AG04449 (cell line): ENCODE data around the gene TAF3.

Experiments used
- CTCF ChIA-PET: fragments of 350-600 bp; formaldehyde crosslinking; extraction: SDS; loops from one replicate; lab custom pipeline; 2021; ENCODE audit warnings: antibody characterized with exemption; lab: Yijun Ruan, JAX
- POLR2A ChIA-PET: fragments of 400-600, 350-600 bp; formaldehyde crosslinking; extraction: SDS; loops from one replicate; lab custom pipeline; 2020; ENCODE audit warnings: antibody characterized with exemption, inconsistent platforms; lab: Yijun Ruan, JAX
- DNase-seq: peaks from one replicate; pipeline ENCODE4 v3.0.0-alpha.2; 2010; ENCODE audit warnings: low read depth, low spot score
- H3K4me3 ChIP-seq: 2 replicates; pipeline ENCODE4 v1.5.1; 2011; ENCODE audit warnings: low read depth, mild to moderate bottlenecking, control low read depth, low read length
- TF ChIP-seq, protein P1 (sequence below): IDR thresholded peaks from one replicate; pipeline ENCODE4 v1.5.1; 2011; ENCODE audit warnings: mild to moderate bottlenecking, moderate library complexity, low read length, control low read depth, inconsistent platforms; ENCODE audit not compliant: insufficient read depth; ENCODE audit errors: missing control alignments

The TAF3 gene

DNA sequence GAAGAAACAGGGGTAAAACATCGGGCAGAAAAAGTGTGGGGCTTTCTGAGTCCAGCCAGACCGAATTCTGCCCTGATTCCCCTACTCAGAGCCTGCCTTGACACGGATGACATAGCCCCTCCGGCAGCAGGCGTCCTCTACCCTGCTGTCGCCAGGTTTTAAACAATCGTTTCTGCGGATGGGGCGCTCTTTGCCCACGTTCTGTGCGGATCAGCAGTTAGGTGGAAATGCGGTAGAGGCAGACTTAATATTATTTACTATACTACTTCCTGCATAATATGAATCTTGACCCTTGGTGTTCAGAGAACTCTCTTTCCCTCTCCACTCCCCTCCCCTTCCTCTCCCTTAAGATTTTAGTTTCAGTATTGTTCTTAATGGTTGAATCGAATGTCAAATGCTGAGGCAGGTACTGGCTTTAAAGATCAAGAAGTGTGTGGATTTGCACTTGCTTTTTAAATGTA lies 238.6 kb downstream of the TAF3 start:
- no peak for DNase-seq
- TF ChIP-seq, protein P1, sequence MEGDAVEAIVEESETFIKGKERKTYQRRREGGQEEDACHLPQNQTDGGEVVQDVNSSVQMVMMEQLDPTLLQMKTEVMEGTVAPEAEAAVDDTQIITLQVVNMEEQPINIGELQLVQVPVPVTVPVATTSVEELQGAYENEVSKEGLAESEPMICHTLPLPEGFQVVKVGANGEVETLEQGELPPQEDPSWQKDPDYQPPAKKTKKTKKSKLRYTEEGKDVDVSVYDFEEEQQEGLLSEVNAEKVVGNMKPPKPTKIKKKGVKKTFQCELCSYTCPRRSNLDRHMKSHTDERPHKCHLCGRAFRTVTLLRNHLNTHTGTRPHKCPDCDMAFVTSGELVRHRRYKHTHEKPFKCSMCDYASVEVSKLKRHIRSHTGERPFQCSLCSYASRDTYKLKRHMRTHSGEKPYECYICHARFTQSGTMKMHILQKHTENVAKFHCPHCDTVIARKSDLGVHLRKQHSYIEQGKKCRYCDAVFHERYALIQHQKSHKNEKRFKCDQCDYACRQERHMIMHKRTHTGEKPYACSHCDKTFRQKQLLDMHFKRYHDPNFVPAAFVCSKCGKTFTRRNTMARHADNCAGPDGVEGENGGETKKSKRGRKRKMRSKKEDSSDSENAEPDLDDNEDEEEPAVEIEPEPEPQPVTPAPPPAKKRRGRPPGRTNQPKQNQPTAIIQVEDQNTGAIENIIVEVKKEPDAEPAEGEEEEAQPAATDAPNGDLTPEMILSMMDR: no peak
- ChIA-PET CTCF (no interaction called here), POLR2A (no interaction called here)
- H3K4me3 ChIP-seq: no peak overlapping the region

DNA sequence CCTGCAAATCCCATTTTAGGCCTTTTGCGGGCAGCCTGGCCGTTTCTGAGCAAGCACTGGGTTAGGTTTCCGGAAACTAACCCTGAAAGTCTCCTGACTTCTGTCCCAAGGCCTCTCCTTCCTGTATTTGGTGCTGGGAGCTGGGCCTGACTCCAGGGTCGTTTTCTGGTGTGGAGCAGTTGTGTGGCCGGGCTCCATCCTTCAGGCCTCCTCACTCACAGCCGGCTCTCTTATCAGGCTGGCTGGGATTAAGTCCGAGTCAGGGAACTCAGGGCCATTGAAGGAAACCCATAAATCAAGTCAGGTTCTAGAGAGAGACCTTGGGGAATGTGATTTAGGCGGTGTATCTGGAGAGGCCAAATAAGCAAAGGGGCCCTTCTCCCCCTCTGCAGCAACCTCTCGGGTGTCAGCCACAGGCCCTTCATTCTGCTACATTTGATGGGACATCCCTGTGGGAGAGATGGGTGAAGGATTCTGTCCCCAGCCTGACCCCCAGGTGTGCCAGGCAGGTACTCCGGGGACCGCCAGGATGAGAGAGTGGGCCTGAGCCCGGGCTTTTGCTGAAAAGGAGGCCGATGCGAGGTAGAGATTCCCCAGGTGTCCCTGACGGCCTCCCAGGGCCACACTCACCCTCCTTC lies 239.4 kb downstream of the TAF3 start:
- ChIA-PET CTCF (no interaction called here), POLR2A (no interaction called here)
- no peak overlapping the region for H3K4me3 ChIP-seq
- no peak for DNase-seq
- TF ChIP-seq, protein P1: no peak

DNA sequence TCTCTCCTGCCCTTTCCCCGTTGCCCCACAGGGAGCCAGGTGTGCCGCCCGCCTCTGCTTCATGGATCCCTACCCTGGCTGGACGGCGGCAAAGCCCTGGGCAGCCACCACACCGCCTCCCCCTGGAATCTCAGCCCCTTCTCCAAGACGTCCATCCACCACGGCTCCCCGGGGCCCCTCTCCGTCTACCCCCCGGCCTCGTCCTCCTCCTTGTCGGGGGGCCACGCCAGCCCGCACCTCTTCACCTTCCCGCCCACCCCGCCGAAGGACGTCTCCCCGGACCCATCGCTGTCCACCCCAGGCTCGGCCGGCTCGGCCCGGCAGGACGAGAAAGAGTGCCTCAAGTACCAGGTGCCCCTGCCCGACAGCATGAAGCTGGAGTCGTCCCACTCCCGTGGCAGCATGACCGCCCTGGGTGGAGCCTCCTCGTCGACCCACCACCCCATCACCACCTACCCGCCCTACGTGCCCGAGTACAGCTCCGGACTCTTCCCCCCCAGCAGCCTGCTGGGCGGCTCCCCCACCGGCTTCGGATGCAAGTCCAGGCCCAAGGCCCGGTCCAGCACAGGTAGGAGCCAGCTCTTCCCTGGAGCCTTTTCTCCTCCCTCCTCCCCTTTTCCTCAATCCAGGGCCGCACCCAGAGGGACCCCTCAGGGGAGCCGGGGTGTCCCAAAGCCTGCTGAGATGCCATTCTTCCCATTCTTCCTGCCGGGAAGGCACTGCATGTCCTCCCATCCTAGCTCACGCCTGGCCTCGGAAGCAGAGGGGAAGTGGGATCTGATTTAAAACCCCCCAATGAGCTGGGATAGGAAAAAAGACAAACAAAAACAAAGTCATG lies 240.2 kb downstream of the TAF3 start:
- POLR2A ChIA-PET: no interaction called here
- CTCF ChIA-PET: no interaction called here
- H3K4me3 ChIP-seq: no peak overlapping the region
- TF ChIP-seq, protein P1: no peak
- DNase-seq: no peak

DNA sequence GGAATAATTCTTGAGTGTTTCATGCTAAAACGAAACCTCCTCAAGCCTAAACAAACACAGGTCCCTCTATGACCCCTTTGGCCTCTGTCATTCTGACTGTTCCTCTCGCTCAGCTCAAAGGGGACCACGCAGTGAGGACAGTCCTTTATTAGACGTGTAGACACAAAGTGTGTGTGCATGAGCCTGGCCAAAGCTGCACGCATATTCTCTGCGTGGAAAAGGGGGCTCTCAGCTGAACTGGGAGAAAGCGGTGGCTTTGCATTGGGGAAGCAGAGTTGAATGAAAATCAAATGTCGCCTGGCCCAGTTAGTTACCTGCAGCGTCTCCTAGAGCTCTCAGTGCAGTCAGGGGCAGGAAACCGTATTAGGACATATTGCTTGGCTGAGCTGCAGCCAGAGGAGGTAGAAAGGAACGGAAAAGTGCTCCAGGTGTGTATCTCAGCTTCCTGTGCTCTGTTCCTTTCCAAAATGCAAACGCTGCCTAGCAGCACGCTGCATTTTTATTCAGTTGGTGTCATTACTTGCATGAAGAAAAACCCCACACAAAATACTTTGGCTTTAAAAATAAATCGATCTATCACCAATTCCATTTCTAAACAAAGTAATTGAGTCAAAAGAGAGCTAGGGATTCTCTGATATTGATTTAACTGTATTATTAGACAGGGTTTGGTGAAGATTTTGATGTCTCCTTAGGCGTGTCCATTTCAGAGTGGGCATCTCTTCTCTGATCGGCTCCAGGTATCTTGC lies 241.1 kb downstream of the TAF3 start:
- ChIA-PET POLR2A (no interaction called here), CTCF (no interaction called here)
- DNase-seq: no peak
- no peak overlapping the region for H3K4me3 ChIP-seq
- TF ChIP-seq, protein P1: no peak

DNA sequence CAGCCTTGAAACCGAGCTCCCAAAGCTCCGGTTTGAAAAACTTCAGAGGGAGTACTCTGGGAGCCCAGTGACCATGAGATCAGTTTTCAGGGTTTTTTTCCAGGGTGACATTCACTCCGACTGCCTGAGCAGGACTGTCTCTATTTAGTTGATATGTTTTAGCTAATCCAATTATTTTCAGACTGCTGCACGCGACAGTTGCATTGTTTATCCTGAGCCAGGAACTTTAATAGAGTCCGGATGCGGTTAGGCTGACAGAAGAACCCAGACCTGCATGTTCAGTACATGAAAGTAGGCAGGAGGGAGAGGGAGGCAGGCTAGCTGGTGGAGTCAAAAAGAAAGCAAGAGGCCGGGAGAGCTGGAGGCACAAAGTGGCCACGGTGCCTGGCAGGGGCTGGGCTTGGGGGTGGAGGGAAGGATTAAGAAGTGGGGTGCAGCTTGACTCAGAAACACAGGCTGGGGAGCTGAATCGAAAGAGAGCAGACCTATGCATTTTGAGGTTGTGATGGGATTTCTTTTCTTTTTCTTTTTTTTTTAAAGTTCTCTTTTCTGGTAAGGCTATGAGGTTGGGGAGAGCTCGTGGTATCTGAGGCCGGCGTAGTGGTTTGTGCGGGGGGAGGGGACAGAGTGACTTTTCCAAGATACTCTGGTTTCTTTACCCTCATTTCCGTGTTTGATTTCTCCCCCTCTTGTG lies 241.9 kb downstream of the TAF3 start:
- H3K4me3 ChIP-seq: no peak overlapping the region
- no peak for DNase-seq
- ChIA-PET POLR2A (no interaction called here), CTCF (no interaction called here)
- TF ChIP-seq, protein P1: no peak
